HepG2 (cell line): Measurements from ENCODE around the gene TXNRD1. TPM values are rescaled to one million over a fixed set of nuclear protein-coding genes. Genes with fewer than 3 reads are reported as not detected.

Experiments
- ATAC-seq: fragments of 200-7000 bp; cut with Tn5 transposase; 3 replicates; pipeline ENCODE4 v1.9.1; 2020; ENCODE audit warnings: mild to moderate bottlenecking, moderate library complexity
- BruUV-seq: library from RNA; stranded (reverse); fragments of 400-500 nt; replicated peaks from 2 replicates; lab custom pipeline; 2021; lab: Mats Ljungman, UMichigan
- CTCF ChIA-PET: fragments of 300-600 bp; formaldehyde crosslinking; extraction: SDS; loops from one replicate; lab custom pipeline; 2021; ENCODE audit warnings: low total read pairs, inconsistent platforms, low intra/inter-chr PET ratio; lab: Yijun Ruan, JAX
- POLR2A ChIA-PET: fragments of 350-600 bp; sonication (Branson Sonifier 250); formaldehyde crosslinking; loops from one replicate; lab custom pipeline; 2020; ENCODE audit warnings: antibody characterized with exemption, inconsistent platforms; lab: Yijun Ruan, JAX
- DNase-seq: peaks from one replicate; pipeline ENCODE4 v3.0.0-alpha.2; 2015; ENCODE audit warnings: low spot score
- FAIRE-seq: peaks from 3 replicates; lab custom pipeline; 2011; peaks lifted over from hg19 to GRCh38; lab: Jason Lieb, UNC
- H2AFZ ChIP-seq: one replicate; pipeline ENCODE4 v1.6.1; 2011; ENCODE audit warnings: low read length, inconsistent platforms
- H3K27ac ChIP-seq: fragments of 300-600 bp; 3 replicates; pipeline ENCODE4 v1.8.0; 2011; ENCODE audit warnings: mixed run types, mild to moderate bottlenecking, mixed read lengths, low read length, inconsistent platforms; ENCODE audit not compliant: insufficient read depth; ENCODE audit errors: extremely low read length
- H3K27me3 ChIP-seq, 2 experiments: fragments of 200-600 bp in 1 of 2; 2 replicates in 1 of 2; 3 replicates in 1 of 2; pipeline versions ENCODE4 v1.6.0 to v1.8.0; 2011; ENCODE audit warnings: low read length in 2 of 2, mild to moderate bottlenecking in 2 of 2, moderate library complexity in 2 of 2, inconsistent platforms in 1 of 2; ENCODE audit not compliant: insufficient read depth in 2 of 2, control insufficient read depth in 1 of 2
- H3K36me3 ChIP-seq, 2 experiments: fragments of 200-600 bp in 1 of 2; replicated peaks in 1 of 2; 2 replicates in 1 of 2; 3 replicates in 1 of 2; pipeline versions ENCODE4 v1.5.1 to v1.8.0; 2011; ENCODE audit warnings: low read length in 2 of 2, inconsistent platforms in 1 of 2; ENCODE audit not compliant: insufficient read depth in 2 of 2, control insufficient read depth in 1 of 2
- H3K4me1 ChIP-seq: 2 replicates; pipeline ENCODE4 v1.5.1; 2012; ENCODE audit warnings: low read length, inconsistent platforms; ENCODE audit not compliant: insufficient read depth
- H3K4me2 ChIP-seq: 2 replicates; pipeline ENCODE4 v1.6.0; 2011; ENCODE audit warnings: low read depth, low read length, inconsistent platforms
- H3K4me3 ChIP-seq, 3 experiments: fragments of 200-600 bp in 1 of 3; sonication (generic), shearing (Covaris generic) in 1 of 3; replicated peaks in 1 of 3; 2 replicates each; pipeline ENCODE4 v1.5.1; 2011 to 2016; ENCODE audit warnings: low read length in 3 of 3, inconsistent platforms in 2 of 3, low read depth in 2 of 3, mild to moderate bottlenecking in 2 of 3, control low read depth in 1 of 3, mixed read lengths in 1 of 3; ENCODE audit not compliant: insufficient read depth in 1 of 3
- H3K79me2 ChIP-seq: one replicate; pipeline ENCODE4 v1.6.1; 2011; ENCODE audit warnings: low read length, inconsistent platforms; ENCODE audit not compliant: insufficient read depth
- H3K9ac ChIP-seq: 2 replicates; pipeline ENCODE4 v1.6.0; 2011; ENCODE audit warnings: mild to moderate bottlenecking, low read depth, low read length, inconsistent platforms; ENCODE audit not compliant: insufficient read depth
- H3K9me3 ChIP-seq: 2 replicates; pipeline ENCODE4 v1.5.1; 2012; ENCODE audit warnings: mild to moderate bottlenecking, low read length
- H4K20me1 ChIP-seq: 2 replicates; pipeline ENCODE4 v1.6.0; 2011; ENCODE audit warnings: inconsistent platforms, mild to moderate bottlenecking, low read length, moderate library complexity; ENCODE audit not compliant: insufficient read depth
- BRD4 ChIP-seq: sonication (generic); formaldehyde crosslinking; IDR thresholded peaks from 2 replicates; pipeline ENCODE4 v1.4.0; 2020; ENCODE audit warnings: missing genetic modification reagents
- EED ChIP-seq: sonication (generic); formaldehyde crosslinking; IDR thresholded peaks from 2 replicates; pipeline ENCODE4 v1.5.0; 2020; ENCODE audit warnings: mild to moderate bottlenecking, missing genetic modification reagents
- MAFG ChIP-seq: sonication (generic); formaldehyde crosslinking; IDR thresholded peaks from 2 replicates; pipeline ENCODE4 v1.5.1; 2020; ENCODE audit warnings: mild to moderate bottlenecking, missing genetic modification reagents
- PITX1 ChIP-seq: sonication (generic); formaldehyde crosslinking; IDR thresholded peaks from 2 replicates; pipeline ENCODE4 v1.5.1; 2020; ENCODE audit warnings: mild to moderate bottlenecking, missing genetic modification reagents
- SMC3 ChIP-seq: IDR thresholded peaks from 2 replicates; pipeline ENCODE4 v1.6.1; 2011; ENCODE audit warnings: low read length, improper control_type of control experiment
- SP1 ChIP-seq, 2 experiments: fragments of 450-650 bp in 1 of 2; sonication (generic) in 1 of 2; formaldehyde crosslinking in 1 of 2; IDR thresholded peaks; 2 replicates each; pipeline versions ENCODE4 v1.4.0 to v1.6.1; 2016 to 2020; ENCODE audit warnings: missing genetic modification reagents in 1 of 2
- SUZ12 ChIP-seq: fragments of 150-350 bp; IDR thresholded peaks from 2 replicates; pipeline ENCODE4 v1.6.1; 2014; ENCODE audit warnings: low read depth, low read length
- U2AF1 ChIP-seq: fragments of 200-400 bp; formaldehyde crosslinking; optimal IDR thresholded peaks from 2 replicates; pipeline ENCODE3; 2017; ENCODE audit warnings: mild to moderate bottlenecking, low read depth, low read length
- YEATS2 ChIP-seq: sonication (generic); formaldehyde crosslinking; IDR thresholded peaks from 2 replicates; pipeline ENCODE4 v1.4.0; 2020; ENCODE audit warnings: missing genetic modification reagents, borderline replicate concordance
- ZFP36 ChIP-seq: fragments of 150-350 bp; IDR thresholded peaks from 2 replicates; pipeline ENCODE4 v1.6.1; 2018; ENCODE audit warnings: borderline replicate concordance, low read length, low read depth; ENCODE audit not compliant: partially characterized antibody
- ZNF337 ChIP-seq: sonication (generic); formaldehyde crosslinking; IDR thresholded peaks from 2 replicates; pipeline ENCODE4 v1.5.1; 2020; ENCODE audit warnings: missing genetic modification reagents, low read depth, mild to moderate bottlenecking, borderline replicate concordance
- ZNF569 ChIP-seq: sonication (generic); formaldehyde crosslinking; IDR thresholded peaks from 2 replicates; pipeline ENCODE4 v1.5.0; 2020; ENCODE audit warnings: mild to moderate bottlenecking, missing genetic modification reagents, moderate library complexity, borderline replicate concordance
- ZNF572 ChIP-seq: sonication (generic); formaldehyde crosslinking; IDR thresholded peaks from 2 replicates; pipeline ENCODE4 v1.5.1; 2020; ENCODE audit warnings: mild to moderate bottlenecking, missing genetic modification reagents
- ZSCAN20 ChIP-seq: sonication (generic); formaldehyde crosslinking; IDR thresholded peaks from 2 replicates; pipeline ENCODE4 v1.4.0; 2020; ENCODE audit warnings: missing genetic modification reagents, mild to moderate bottlenecking, borderline replicate concordance
- WGBS: methylation state at CpG from one replicate; pipeline ENCODE4 v1.1.6; 2017; ENCODE audit warnings: low lambda C conversion rate; 5-methylcytosine and 5-hydroxymethylcytosine counted together
- in situ Hi-C: cut with HindIII; loops from 2 replicates; pipeline ENCODE4 v1.10.0; 2017; ENCODE audit warnings: low pct_unique_long_range_greater_than_20kb; ENCODE audit not compliant: extremely low pct_ligation_motif_present
- intact Hi-C: fragments of 100-400 bp; cut with micrococcal nuclease; formaldehyde crosslinking; loops from one replicate; pipeline ENCODE4 v1.10.0; 2022; ENCODE audit not compliant: unreplicated experiment
- polyA plus RNA-seq, 8 experiments: library from polyadenylated mRNA; depleted of rRNA in 3 of 8; stranded (reverse) in 7 of 8; unstranded in 1 of 8; fragments of >200 nt; fragmentation: Illumina TruSeq in 4 of 8; extraction: Trizol in 4 of 8; gene quantifications; 2 replicates each; pipeline versions ENCODE4 v1.2.1 to v1.2.3, GENCODE V29; 2011 to 2016; ENCODE audit warnings: low read depth in 4 of 8, missing spikeins in 1 of 8, mixed read lengths in 1 of 8; ENCODE audit not compliant: insufficient read depth in 1 of 8
- total RNA-seq, 5 experiments: library from RNA; depleted of rRNA; stranded (reverse); fragments of >200 nt; fragmentation: Illumina TruSeq; extraction: Trizol; gene quantifications; 2 replicates each; pipeline ENCODE4 v1.2.3, GENCODE V29; 2016; ENCODE audit warnings: low read depth in 1 of 5
- TF ChIP-seq, protein P1 (sequence below): sonication (generic); formaldehyde crosslinking; IDR thresholded peaks from 2 replicates; pipeline ENCODE4 v1.4.0; 2020; ENCODE audit warnings: missing genetic modification reagents, borderline replicate concordance
- TF ChIP-seq, protein P2 (sequence below): conservative IDR thresholded peaks from 2 replicates; pipeline ENCODE4 v1.6.1; 2018; ENCODE audit warnings: missing genetic modification reagents

The TXNRD1 gene
- total and polyA plus RNA-seq, 2 of the 13 experiments (the other 11 are each of a cell fraction or from before 2014, with no cell fraction given), result 54.0 to 190 TPM

DNA sequence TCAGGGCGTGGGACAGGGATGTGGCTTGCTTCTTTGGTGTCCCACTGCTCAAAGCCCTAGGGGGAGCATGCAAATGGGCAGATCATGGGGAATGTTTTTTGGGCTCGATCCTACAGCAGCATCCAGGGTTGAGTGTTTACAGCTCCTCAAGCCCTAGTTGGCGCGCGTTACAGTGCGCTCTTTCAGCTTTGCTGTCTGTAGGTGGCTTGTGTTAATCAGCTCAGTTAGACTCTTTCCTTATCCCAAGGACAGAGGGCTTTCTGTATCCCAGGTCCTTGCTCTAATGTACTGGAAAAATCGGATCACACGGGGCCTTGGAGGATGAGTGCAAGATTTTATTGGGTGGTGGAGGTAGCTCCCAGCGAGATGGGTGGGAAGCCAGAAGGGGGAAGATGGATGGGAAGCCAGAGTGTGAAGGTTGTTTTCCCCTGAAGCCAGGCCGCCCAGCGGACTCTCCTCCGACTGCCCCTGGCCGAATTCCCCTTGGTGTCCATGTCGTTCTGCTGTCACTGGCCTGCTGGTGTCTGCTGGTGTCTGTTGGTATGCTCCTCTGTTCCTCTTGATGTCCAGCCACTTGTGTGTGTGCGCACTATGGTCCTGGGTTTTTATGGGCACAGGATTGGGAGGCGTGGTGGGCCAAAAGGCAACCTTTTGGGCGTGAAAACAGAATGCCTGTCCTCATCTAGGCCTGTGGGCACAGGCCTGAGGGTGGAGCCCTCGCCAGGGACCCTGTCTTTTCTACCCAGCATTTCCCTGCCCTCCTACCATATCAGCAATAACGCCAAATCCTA lies 10.7 kb upstream of the TXNRD1 start:
- FAIRE-seq, result no peak
- in situ Hi-C loops, result loop anchor here (5.0 kb wide), 1 partner anchor 152 kb away; no protein-coding TSS in a partner anchor

More for the DNA sequence above, 10.7 kb upstream of the TXNRD1 start:
- no peak for ATAC-seq
- DNase-seq, result no peak
- no peaks in the 10 kb centered on the region for H4K20me1 ChIP-seq
- WGBS, result 45% methylated on average over 18 of the region's 19 CpGs
- no peaks in the 10 kb centered on the region for H3K36me3 ChIP-seq
- H3K4me3 ChIP-seq, result no peak overlapping the region
- intact Hi-C loops, result no loop called here
- H3K27me3 ChIP-seq, result peaks cover 0 to 9% of the 10 kb centered on the region in 2 experiments; a peak in 3 of 5 replicates
- H3K9ac ChIP-seq, result no peak overlapping the region
- no peaks in the 10 kb centered on the region for H3K4me1 ChIP-seq
- ChIA-PET CTCF (no interaction called here), POLR2A (no interaction called here)
- H3K9me3 ChIP-seq, result peaks cover 6% of the 10 kb centered on the region
- H3K4me2 ChIP-seq, result no peak overlapping the region
- H2AFZ ChIP-seq, result no peak overlapping the region
- TF ChIP-seq SMC3 (no peak), SUZ12 (no peak), BRD4 (no peak), PITX1 (CRISPR knock-in tag) (no peak), YEATS2 (no peak), ZNF572 (CRISPR knock-in tag) (no peak), MAFG (CRISPR knock-in tag) (no peak), ZFP36 (no peak), EED (CRISPR knock-in tag) (no peak), SP1 (IDR thresholded peaks at IDR 0.05) (no peak), SP1 (CRISPR knock-in tag; IDR thresholded peaks at IDR 0.05) (no peak), ZNF569 (no peak), U2AF1 (no peak), ZSCAN20 (no peak), ZNF337 (CRISPR knock-in tag) (no peak)
- TF ChIP-seq, protein P1, sequence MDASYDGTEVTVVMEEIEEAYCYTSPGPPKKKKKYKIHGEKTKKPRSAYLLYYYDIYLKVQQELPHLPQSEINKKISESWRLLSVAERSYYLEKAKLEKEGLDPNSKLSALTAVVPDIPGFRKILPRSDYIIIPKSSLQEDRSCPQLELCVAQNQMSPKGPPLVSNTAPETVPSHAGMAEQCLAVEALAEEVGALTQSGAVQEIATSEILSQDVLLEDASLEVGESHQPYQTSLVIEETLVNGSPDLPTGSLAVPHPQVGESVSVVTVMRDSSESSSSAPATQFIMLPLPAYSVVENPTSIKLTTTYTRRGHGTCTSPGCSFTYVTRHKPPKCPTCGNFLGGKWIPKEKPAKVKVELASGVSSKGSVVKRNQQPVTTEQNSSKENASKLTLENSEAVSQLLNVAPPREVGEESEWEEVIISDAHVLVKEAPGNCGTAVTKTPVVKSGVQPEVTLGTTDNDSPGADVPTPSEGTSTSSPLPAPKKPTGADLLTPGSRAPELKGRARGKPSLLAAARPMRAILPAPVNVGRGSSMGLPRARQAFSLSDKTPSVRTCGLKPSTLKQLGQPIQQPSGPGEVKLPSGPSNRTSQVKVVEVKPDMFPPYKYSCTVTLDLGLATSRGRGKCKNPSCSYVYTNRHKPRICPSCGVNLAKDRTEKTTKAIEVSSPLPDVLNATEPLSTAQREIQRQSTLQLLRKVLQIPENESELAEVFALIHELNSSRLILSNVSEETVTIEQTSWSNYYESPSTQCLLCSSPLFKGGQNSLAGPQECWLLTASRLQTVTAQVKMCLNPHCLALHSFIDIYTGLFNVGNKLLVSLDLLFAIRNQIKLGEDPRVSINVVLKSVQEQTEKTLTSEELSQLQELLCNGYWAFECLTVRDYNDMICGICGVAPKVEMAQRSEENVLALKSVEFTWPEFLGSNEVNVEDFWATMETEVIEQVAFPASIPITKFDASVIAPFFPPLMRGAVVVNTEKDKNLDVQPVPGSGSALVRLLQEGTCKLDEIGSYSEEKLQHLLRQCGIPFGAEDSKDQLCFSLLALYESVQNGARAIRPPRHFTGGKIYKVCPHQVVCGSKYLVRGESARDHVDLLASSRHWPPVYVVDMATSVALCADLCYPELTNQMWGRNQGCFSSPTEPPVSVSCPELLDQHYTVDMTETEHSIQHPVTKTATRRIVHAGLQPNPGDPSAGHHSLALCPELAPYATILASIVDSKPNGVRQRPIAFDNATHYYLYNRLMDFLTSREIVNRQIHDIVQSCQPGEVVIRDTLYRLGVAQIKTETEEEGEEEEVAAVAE (CRISPR knock-in tag), result no peak
- TF ChIP-seq, protein P2, sequence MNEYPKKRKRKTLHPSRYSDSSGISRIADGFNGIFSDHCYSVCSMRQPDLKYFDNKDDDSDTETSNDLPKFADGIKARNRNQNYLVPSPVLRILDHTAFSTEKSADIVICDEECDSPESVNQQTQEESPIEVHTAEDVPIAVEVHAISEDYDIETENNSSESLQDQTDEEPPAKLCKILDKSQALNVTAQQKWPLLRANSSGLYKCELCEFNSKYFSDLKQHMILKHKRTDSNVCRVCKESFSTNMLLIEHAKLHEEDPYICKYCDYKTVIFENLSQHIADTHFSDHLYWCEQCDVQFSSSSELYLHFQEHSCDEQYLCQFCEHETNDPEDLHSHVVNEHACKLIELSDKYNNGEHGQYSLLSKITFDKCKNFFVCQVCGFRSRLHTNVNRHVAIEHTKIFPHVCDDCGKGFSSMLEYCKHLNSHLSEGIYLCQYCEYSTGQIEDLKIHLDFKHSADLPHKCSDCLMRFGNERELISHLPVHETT, result no peak
- BruUV-seq, result no TSS peak
- H3K27ac ChIP-seq, result no peak overlapping the region
- no peaks in the 10 kb centered on the region for H3K79me2 ChIP-seq
